Spleen (tissue), 11 donors: ENCODE measurements around the gene FAM107A. TPM values are rescaled to one million over a fixed set of nuclear protein-coding genes. Genes with fewer than 3 reads are reported as not detected.

Experiments used
- DNase-seq: peaks from one replicate; pipeline ENCODE4 v3.0.0-alpha.2; 2020
- H3K27ac ChIP-seq, 8 donors: fragments of 200-600 bp; sonication (generic) in 7 of 8; 1 replicate in 4 of 8; 2 replicates in 4 of 8; pipeline versions ENCODE4 v1.5.0 to v1.8.0; 2016 to 2021; ENCODE audit warnings: inconsistent platforms in 4 of 8, mild to moderate bottlenecking in 4 of 8, moderate library complexity in 1 of 8
- H3K27me3 ChIP-seq, 7 donors: fragments of 200-600 bp; sonication (generic) in 6 of 7; replicated peaks in 1 of 7; 1 replicate in 4 of 7; 2 replicates in 3 of 7; pipeline versions ENCODE4 v1.5.0 to v1.8.0; 2016 to 2021; ENCODE audit warnings: inconsistent platforms in 3 of 7, mild to moderate bottlenecking in 1 of 7
- H3K36me3 ChIP-seq, 6 donors: fragments of 200-600 bp; sonication (generic) in 5 of 6; 1 replicate in 4 of 6; 2 replicates in 2 of 6; pipeline versions ENCODE4 v1.5.0 to v1.8.0; 2016 to 2021; ENCODE audit warnings: inconsistent platforms in 2 of 6
- H3K4me1 ChIP-seq, 6 donors: fragments of 200-600 bp; sonication (generic) in 5 of 6; 1 replicate in 3 of 6; 2 replicates in 3 of 6; pipeline versions ENCODE4 v1.5.0 to v1.8.0; 2016 to 2021; ENCODE audit warnings: inconsistent platforms in 3 of 6
- H3K4me3 ChIP-seq, 8 donors: fragments of 200-600 bp; sonication (generic) in 7 of 8; 1 replicate in 4 of 8; 2 replicates in 4 of 8; pipeline versions ENCODE4 v1.5.0 to v1.8.0; 2016 to 2021; ENCODE audit warnings: inconsistent platforms in 4 of 8, mild to moderate bottlenecking in 4 of 8, moderate library complexity in 2 of 8
- H3K9me3 ChIP-seq, 8 donors: fragments of 200-600 bp; sonication (generic) in 7 of 8; 1 replicate in 4 of 8; 2 replicates in 4 of 8; pipeline versions ENCODE4 v1.5.0 to v1.8.0; 2016 to 2021; ENCODE audit warnings: inconsistent platforms in 4 of 8
- CTCF ChIP-seq, 11 experiments: fragments of 200-600 bp in 7 of 11; fragments of 450-650 bp in 4 of 11; sonication (generic) in 4 of 11; IDR thresholded peaks in 8 of 11; conservative IDR thresholded peaks in 3 of 11; 1 replicate in 7 of 11; 2 replicates in 4 of 11; pipeline versions ENCODE4 v1.4.0 to v1.8.0; 2016 to 2021; ENCODE audit warnings: antibody characterized with exemption in 11 of 11, inconsistent platforms in 4 of 11, mild to moderate bottlenecking in 1 of 11
- POLR2A ChIP-seq, 3 donors: fragments of 450-650 bp; IDR thresholded peaks; one replicate each; pipeline ENCODE4 v1.5.1; 2017; ENCODE audit warnings: antibody characterized with exemption in 3 of 3, mild to moderate bottlenecking in 1 of 3
- POLR2AphosphoS5 ChIP-seq, 3 donors: sonication (generic); formaldehyde crosslinking; IDR thresholded peaks; one replicate each; pipeline ENCODE4 v1.5.1; 2017; ENCODE audit warnings: antibody characterized with exemption in 3 of 3
- WGBS, 5 donors: extraction: QIAGEN DNeasy Blood & Tissue Kit in 3 of 5; methylation state at CpG; one replicate each; pipeline versions ENCODE4 v1.1.5 to v1.1.7; 2013 to 2018; 5-methylcytosine and 5-hydroxymethylcytosine counted together
- intact Hi-C: fragments of 100-400 bp; cut with DNase I; formaldehyde crosslinking; loops from one replicate; pipeline ENCODE4 v1.15.0; 2023; ENCODE audit warnings: low total_unique reads
- polyA plus RNA-seq, 3 donors: library from polyadenylated mRNA; stranded (reverse); fragments of 200-250 nt; gene quantifications; one replicate each; pipeline ENCODE4 v1.2.1, GENCODE V29; 2013
- total RNA-seq, 7 donors: library from RNA; depleted of rRNA in 3 of 7; stranded (reverse); fragments of >200 nt in 3 of 7; fragmentation: NEBNext Ultra II Directional in 4 of 7; extraction: Animal tissue kit (Norgen Biotek cat#: 25700) in 4 of 7; gene quantifications; one replicate each; pipeline versions ENCODE4 v1.1.0 to v1.2.1, GENCODE V29; 2016 to 2021
- donor health status: healthy with polysubstance abuse.
- donor health status: DM: no; HTN: no; CAD: no; lungs with moderate emphysema.
- donor health status: DM: no; HTN: no; CAD: no.
- donor health status: Bipolar disorder and iron deficiency.
- donor health status: healthy.
- donor health status: DM: no; HTN: no; CAD: no.
- donor health status: DM: yes; HTN: yes; CAD: no.

The FAM107A gene
- total and polyA plus RNA-seq, 10 donors, result 5.7 to 47.7 (median 27.0) TPM

DNA sequence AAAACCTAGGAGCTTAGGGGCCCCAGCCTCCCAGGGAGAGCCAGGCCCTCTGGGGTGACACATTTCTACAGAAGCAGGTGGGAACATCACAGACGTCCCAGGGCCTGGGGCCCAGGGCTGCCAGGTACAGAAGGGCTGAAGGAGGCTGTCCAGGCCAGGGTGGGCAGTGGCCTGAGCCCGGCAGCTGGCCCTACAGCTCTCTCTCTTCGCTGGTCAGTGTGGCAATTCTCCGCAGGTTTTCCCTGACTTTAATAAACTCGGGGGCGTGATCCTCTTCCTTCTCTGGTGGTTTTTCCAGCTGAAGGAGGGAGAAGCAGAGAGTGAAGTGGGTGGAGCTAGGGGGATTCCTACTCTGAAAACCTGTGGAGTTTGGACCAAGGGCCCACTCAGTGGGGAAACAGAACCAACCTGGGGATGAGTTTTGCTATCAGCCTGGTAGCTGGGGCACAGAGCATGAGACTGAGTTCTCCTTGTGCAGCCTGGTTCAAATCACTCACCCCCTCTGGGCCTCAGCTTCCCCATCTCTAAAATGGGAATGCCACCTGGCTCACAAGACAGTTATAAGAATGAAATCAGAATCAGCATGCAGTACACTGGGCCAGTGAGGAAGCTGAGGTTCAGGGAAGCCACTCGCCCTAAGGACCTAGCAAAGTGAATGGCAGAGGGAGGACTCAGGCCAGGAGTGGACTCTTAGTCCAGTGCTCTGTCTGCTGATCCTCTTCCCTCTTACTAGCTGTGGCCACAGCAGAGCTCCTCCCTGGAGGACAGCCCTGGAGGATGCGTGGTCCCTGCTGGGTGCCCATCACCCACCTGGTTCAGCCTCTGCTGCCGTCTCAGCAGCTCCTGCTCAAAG is 10.6 kb downstream of the FAM107A start:
- H3K27ac ChIP-seq, result no peak overlapping the region
- WGBS, 5 donors, result 84 to 93% (median 88%) methylated on average over 5 to 9 of the region's 9 CpGs
- intact Hi-C loops, result no loop called here

GRCh38 chr3:58565621-58566397 is 11.4 kb downstream of the FAM107A start:
- no peak overlapping the region for H3K4me3 ChIP-seq
- no peak for TF ChIP-seq POLR2A (IDR thresholded peaks at IDR 0.05)
- TF ChIP-seq CTCF (IDR thresholded peaks at IDR 0.05 in 8 of 11, conservative IDR thresholded peaks at IDR 0.05 in 3 of 11), result no peak
- no peak for TF ChIP-seq POLR2AphosphoS5 (IDR thresholded peaks at IDR 0.05)
- no peaks in the 10 kb centered on the region for H3K27me3 ChIP-seq
- H3K36me3 ChIP-seq, result peaks cover 0 to 54% (median 3%) of the 10 kb centered on the region in 6 donors
- WGBS, 5 donors, result 83 to 87% (median 85%) methylated on average over 12 of the region's 12 CpGs
- H3K27ac ChIP-seq, result no peak overlapping the region
- peaks cover 5 to 17% (median 11%) of the 10 kb centered on the region in 6 donors for H3K4me1 ChIP-seq
- intact Hi-C loops, result no loop called here
- DNase-seq, result no peak
- H3K9me3 ChIP-seq, result no peaks in the 10 kb centered on the region

More for the DNA sequence above, 10.6 kb downstream of the FAM107A start:
- Histone ChIP-seq H3K27me3 (no peaks in the 10 kb centered on the region), H3K4me3 (no peak overlapping the region), H3K4me1 (peaks cover 5 to 17% (median 11%) of the 10 kb centered on the region in 6 donors), H3K9me3 (no peaks in the 10 kb centered on the region), H3K36me3 (peaks cover 0 to 54% (median 3%) of the 10 kb centered on the region in 6 donors)
- no peak for TF ChIP-seq CTCF (IDR thresholded peaks at IDR 0.05 in 8 of 11, conservative IDR thresholded peaks at IDR 0.05 in 3 of 11)
- TF ChIP-seq POLR2A (IDR thresholded peaks at IDR 0.05), result no peak
- no peak for TF ChIP-seq POLR2AphosphoS5 (IDR thresholded peaks at IDR 0.05)
- DNase-seq, result no peak

GRCh38 chr3:58564456-58565160 is 12.6 kb downstream of the FAM107A start:
- no peak for DNase-seq
- intact Hi-C loops, result no loop called here
- no peak overlapping the region for H3K27ac ChIP-seq

More at GRCh38 chr3:58564456-58565160, 12.6 kb downstream of the FAM107A start:
- Histone ChIP-seq H3K27me3 (no peaks in the 10 kb centered on the region), H3K4me3 (no peak overlapping the region), H3K36me3 (peaks cover 0 to 54% (median 3%) of the 10 kb centered on the region in 6 donors), H3K4me1 (peaks cover 5 to 16% (median 11%) of the 10 kb centered on the region in 6 donors), H3K9me3 (no peaks in the 10 kb centered on the region)
- WGBS, 5 donors, result 75 to 84% (median 79%) methylated on average over 13 of the region's 13 CpGs
- TF ChIP-seq POLR2AphosphoS5 (IDR thresholded peaks at IDR 0.05) (no peak), POLR2A (IDR thresholded peaks at IDR 0.05) (no peak), CTCF (IDR thresholded peaks at IDR 0.05 in 8 of 11, conservative IDR thresholded peaks at IDR 0.05 in 3 of 11) (no peak)
